GM19395 (cell line): Measurements from ENCODE around the gene GMDS.

Experiments used
- ATAC-seq: cut with Tn5 transposase; IDR thresholded peaks from one replicate; pipeline ENCODE4 v1.9.1; 2021; ENCODE audit warnings: mild to moderate bottlenecking, moderate library complexity; ENCODE audit not compliant: unreplicated experiment

GMDS gene

GRCh38 chr6:2044192-2044591 is 201.2 kb downstream of the GMDS start:
- no peak for ATAC-seq

GRCh38 chr6:2042956-2043648 is 202.3 kb downstream of the GMDS start:
- no peak for ATAC-seq

GRCh38 chr6:2038092-2038491 is 207.3 kb downstream of the GMDS start:
- no peak for ATAC-seq

GRCh38 chr6:2037237-2037926 is 208.0 kb downstream of the GMDS start:
- ATAC-seq, result no peak

- no peak for ATAC-seq
These were observed 208.7 kb downstream of the GMDS start for GRCh38 chr6:2036710-2037023.

- ATAC-seq, result no peak
These were observed 209.3 kb downstream of the GMDS start for GRCh38 chr6:2035826-2036709.

GRCh38 chr6:2035046-2035445 is 210.4 kb downstream of the GMDS start:
- ATAC-seq, result no peak

- no peak for ATAC-seq
These were observed 211.1 kb downstream of the GMDS start for GRCh38 chr6:2034256-2034655.

- ATAC-seq, result no peak
These were observed 211.9 kb downstream of the GMDS start for GRCh38 chr6:2033544-2033943.

- no peak for ATAC-seq
These were observed 214.6 kb downstream of the GMDS start for GRCh38 chr6:2030682-2031244.

- ATAC-seq, result no peak
These were observed 215.5 kb downstream of the GMDS start for GRCh38 chr6:2029952-2030351.

- no peak for ATAC-seq
These were observed 216.1 kb downstream of the GMDS start for GRCh38 chr6:2029130-2029794.

- peak; percentile 87 for ATAC-seq
These were observed 216.9 kb downstream of the GMDS start for GRCh38 chr6:2028457-2029038.

GRCh38 chr6:2026133-2026532 is 219.3 kb downstream of the GMDS start:
- no peak for ATAC-seq

- no peak for ATAC-seq
These were observed 223.7 kb downstream of the GMDS start for GRCh38 chr6:2021713-2022125.

- ATAC-seq, result no peak
These were observed 224.5 kb downstream of the GMDS start for GRCh38 chr6:2020909-2021308.

- no peak for ATAC-seq
These were observed 226.4 kb downstream of the GMDS start for GRCh38 chr6:2019051-2019450.

GRCh38 chr6:2016040-2016439 is 229.4 kb downstream of the GMDS start:
- no peak for ATAC-seq

- no peak for ATAC-seq
These were observed 236.9 kb downstream of the GMDS start for GRCh38 chr6:2008383-2008976.

GRCh38 chr6:2007165-2007564 is 238.2 kb downstream of the GMDS start:
- no peak for ATAC-seq
